Erythroblast (primary cell): ENCODE data around the gene MRC2.

Experiments
- DNase-seq, 2 experiments: peaks; one replicate each; lab custom pipeline; 2025; lab: John Stamatoyannopoulos, UW
- GATA1 ChIP-seq: IDR thresholded peaks from 2 replicates; pipeline ENCODE4 v1.6.1; 2011; ENCODE audit warnings: low read depth, mild to moderate bottlenecking, control low read depth, low read length, moderate library complexity
- POLR2A ChIP-seq: IDR thresholded peaks from 2 replicates; pipeline ENCODE4 v1.6.1; 2011; ENCODE audit warnings: mild to moderate bottlenecking, low read length

MRC2 gene

GRCh38 chr17:62653826-62654761, 26.6 kb downstream of the MRC2 start:
- TF ChIP-seq POLR2A, result no peak
- no peak for TF ChIP-seq GATA1
- peak; percentile 68 to 73 for DNase-seq

DNA sequence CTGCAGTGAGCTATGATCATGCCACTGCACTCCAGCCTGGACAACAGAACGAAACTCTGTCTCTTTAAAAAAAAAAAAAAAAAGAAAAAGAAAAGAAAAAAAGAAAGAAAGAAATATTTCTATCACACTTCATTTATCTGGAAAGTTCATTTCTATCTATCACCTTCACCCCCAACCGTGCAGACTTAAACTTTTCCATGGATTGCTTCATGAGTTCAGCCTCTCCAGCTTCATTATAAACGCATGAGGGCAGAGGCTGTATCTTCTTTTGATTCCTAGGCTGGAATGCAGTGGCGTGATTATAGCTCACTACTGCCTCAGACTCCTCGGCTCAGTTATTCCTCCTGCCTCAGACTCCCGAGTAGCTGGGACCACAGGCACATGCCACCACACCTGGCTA, 28.2 kb downstream of the MRC2 start:
- no peak for DNase-seq
- TF ChIP-seq POLR2A, result no peak
- TF ChIP-seq GATA1, result no peak

- TF ChIP-seq GATA1, result no peak
- no peak for TF ChIP-seq POLR2A
- no peak for DNase-seq
Observed at GRCh38 chr17:62656446-62656845, 29.0 kb downstream of the MRC2 start.

DNA sequence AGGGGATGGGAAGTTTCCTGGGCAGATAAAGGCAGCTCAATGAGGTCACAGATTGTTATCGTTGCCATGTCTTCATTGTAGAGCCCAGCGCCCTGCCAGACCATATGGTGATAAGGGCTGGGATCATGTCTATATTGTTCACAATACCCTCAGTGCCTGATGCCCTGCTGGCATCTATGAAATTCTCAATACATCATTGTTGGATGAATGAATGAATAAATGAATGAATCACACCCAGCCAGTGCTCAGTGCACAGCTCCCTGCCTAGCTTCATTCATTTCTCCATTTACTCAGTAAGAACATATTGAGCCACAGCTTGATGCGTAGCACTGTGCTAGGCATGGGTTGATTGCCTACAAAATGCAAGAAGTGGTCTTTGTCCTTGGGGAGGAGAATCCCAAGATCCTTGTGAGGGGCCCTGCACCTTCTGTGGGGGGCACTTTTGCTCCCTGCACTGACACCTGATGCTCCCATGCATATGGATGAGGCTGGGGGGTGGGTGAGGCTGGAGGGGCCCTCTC, 29.7 kb downstream of the MRC2 start:
- no peak for DNase-seq
- TF ChIP-seq GATA1 (no peak), POLR2A (no peak)

DNA sequence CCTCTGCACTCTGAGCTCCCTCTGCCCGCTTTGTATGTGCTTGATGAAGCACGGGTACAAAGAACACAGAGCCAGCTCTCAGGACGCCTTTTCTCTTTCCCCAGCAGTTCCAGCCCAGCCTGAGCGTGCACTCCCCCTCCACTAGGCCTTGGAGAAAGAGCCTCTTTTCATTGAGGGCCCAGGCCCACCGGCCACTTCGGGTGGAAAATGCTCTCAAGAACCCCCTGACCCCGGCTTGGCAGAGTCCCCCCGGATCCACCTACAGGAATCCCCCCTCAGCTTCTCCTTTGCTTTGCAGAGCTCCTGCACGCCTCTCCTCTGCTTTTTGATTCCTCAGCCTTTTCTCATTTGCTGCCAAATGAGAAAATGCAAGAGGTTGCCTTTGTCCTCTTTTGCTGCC, 30.2 kb downstream of the MRC2 start:
- no peak for DNase-seq
- no peak for TF ChIP-seq GATA1
- TF ChIP-seq POLR2A, result no peak

DNA sequence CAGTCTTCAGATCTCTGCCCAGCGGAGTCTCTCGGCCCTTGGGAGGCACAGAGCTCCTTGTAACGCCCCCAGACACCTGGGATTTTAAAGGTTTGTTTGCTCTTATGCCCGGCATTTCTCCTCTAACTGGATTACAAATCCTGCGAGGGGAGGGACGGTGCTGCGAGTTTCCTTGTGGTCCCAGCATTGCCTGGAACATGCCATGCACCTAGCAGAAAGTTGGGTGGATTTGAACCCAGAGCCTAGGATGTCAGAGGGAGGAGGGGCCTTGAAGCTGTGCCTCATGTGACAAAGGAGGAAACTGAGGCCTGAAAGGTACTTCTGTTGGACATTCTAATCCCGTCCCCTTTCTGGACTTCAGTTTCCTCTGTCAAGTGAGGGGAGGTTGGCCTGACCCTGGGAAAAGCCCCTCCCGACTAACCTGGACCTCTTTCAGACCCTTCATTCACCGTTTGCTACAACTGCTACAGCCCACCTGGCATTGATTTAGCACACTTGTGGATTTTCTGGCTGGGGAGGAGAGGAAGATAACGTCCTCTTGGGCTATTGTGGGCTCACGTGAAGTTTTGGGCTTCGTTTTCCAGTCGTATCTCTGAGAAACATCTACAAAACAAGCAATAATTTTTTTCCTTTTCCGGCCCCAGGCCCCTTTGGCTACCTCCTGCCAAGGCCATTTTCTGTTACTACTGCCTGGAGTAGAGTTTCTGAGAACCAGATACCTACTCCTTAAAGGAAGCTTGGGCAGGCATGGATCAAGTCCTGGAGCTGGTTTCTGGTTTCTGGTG, 30.9 kb downstream of the MRC2 start:
- no peak for TF ChIP-seq GATA1
- no peak for TF ChIP-seq POLR2A
- DNase-seq, result no peak

DNA sequence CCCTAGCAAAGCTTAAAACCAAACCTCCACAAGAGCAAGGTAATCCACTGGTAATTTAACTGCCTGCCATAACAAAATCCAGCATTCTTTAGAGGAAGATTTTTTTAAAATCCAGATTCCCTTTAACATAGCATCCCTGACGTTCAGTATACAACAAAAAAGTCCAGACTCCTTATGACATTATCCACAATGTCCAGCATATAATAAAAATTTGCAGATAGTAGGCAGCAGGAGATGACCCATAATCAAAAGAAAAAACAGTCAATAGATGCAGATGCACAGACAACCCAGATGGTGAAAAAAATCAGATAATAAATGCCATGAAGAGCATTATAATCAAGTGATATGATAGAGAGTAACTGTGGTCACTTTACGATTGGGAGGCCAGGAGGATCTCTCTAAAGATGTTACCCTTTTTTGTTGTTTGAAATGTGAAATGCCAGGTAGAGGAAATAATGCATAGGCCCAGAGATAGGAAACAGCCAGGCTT, 33.2 kb downstream of the MRC2 start:
- DNase-seq, result no peak
- no peak for TF ChIP-seq POLR2A
- no peak for TF ChIP-seq GATA1

GRCh38 chr17:62661337-62661736, 33.9 kb downstream of the MRC2 start:
- no peak for DNase-seq
- TF ChIP-seq POLR2A (no peak), GATA1 (no peak)

- no peak for TF ChIP-seq POLR2A
- no peak for TF ChIP-seq GATA1
Observed at GRCh38 chr17:62662855-62663254, 35.4 kb downstream of the MRC2 start.

GRCh38 chr17:62663304-62663703, 35.8 kb downstream of the MRC2 start:
- TF ChIP-seq POLR2A (no peak), GATA1 (no peak)

More at GRCh38 chr17:62662855-62663254, 35.4 kb downstream of the MRC2 start:
- no peak for DNase-seq

GRCh38 chr17:62664336-62665120, 37.1 kb downstream of the MRC2 start:
- DNase-seq, result no peak
- TF ChIP-seq GATA1 (no peak), POLR2A (no peak)

More at GRCh38 chr17:62663304-62663703, 35.8 kb downstream of the MRC2 start:
- no peak for DNase-seq

DNA sequence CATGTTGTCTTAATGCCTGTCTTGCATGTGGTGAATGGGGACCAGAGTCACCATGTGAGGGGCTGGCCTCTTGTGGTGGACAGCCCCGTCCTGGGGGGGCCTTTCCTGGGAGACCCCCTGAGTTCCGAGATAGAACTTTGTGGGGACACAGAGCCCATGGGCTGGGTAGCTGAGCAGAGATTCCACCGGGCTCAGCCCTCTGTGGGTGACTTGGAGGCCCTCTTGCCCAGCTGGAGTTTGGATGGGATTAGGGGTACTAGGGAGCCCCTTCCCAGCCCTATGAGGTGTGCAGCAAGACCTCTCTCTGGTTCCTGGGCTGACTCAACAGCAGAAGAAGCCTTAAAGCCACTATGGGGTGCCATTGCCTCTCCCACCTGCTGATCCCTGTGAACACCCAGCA, 38.1 kb downstream of the MRC2 start:
- no peak for DNase-seq
- TF ChIP-seq POLR2A (no peak), GATA1 (no peak)
